ENCODE data around the gene EPN3. TPM values are rescaled to one million over a fixed set of nuclear protein-coding genes. Genes with fewer than 3 reads are reported as not detected.

Gene EPN3
- total RNA-seq, result 10 to 100 TPM in 1 of 3 donors, 1 to 10 TPM in 1, not detected in 1; 8.2 to 32.8 TPM

DNA sequence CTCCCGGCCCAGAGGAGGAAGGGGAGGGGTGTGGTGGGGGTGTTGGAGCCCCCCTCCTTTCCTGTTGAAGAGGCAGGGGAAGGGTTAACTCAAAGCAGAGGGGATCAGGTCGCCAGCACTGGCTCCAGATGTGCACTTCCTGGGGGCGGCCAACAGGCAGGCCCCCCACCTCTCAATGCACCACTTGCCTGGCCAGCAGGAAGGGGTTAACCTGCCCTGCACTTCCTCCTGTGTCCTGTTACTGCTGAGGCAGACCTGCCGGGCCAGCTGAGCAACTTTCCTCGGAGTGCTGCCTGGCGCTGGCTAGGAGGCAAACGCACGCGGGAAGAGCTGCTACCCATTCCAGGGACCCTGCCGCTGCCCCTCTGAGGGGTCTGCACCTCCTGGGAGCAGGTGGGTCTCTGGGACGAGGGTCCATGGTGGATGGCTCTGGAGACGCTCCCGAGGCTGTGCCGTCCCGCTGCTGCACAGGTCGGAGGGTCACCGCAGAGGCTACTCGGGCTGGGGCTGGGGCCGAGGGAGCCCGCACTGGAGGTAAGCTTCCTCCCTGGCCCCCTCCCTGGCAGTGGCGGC lies at the start of gene EPN3:
EPN3 (plus strand) TSS at position 284 of the 573 bp plus-strand sequence. CDS start 3,822 bp downstream, outside the sequence.
- Histone ChIP-seq H3K9me3 (no peaks in the 10 kb centered on the region), H3K4me3 (peak within 1 kb of the TSS in 2 of 3 donors; percentile 52 to 72), H3K27me3 (peaks cover 0 to 4% of the 10 kb centered on the region in 2 donors), H3K4me1 (peaks cover 11 to 27% of the 10 kb centered on the region in 2 donors), H3K27ac (peak within 1 kb of the TSS; percentile 78 to 89), H3K36me3 (no peaks in the 10 kb centered on the region)
- intact Hi-C loops (cut with DNase I; ENCODE audit: low total_unique reads), result no loop called here
- peak; percentile 75 to 84 for DNase-seq (ENCODE audit: low spot score in 2 of 2)
- TF ChIP-seq, protein P1, sequence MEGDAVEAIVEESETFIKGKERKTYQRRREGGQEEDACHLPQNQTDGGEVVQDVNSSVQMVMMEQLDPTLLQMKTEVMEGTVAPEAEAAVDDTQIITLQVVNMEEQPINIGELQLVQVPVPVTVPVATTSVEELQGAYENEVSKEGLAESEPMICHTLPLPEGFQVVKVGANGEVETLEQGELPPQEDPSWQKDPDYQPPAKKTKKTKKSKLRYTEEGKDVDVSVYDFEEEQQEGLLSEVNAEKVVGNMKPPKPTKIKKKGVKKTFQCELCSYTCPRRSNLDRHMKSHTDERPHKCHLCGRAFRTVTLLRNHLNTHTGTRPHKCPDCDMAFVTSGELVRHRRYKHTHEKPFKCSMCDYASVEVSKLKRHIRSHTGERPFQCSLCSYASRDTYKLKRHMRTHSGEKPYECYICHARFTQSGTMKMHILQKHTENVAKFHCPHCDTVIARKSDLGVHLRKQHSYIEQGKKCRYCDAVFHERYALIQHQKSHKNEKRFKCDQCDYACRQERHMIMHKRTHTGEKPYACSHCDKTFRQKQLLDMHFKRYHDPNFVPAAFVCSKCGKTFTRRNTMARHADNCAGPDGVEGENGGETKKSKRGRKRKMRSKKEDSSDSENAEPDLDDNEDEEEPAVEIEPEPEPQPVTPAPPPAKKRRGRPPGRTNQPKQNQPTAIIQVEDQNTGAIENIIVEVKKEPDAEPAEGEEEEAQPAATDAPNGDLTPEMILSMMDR (IDR thresholded peaks at IDR 0.05), result peak in 2 of 3 donors; percentile 21 to 33
- TF ChIP-seq POLR2A (IDR thresholded peaks at IDR 0.05) (no peak), POLR2AphosphoS5 (IDR thresholded peaks at IDR 0.05) (peak in 1 of 3 donors; percentile 41)

DNA sequence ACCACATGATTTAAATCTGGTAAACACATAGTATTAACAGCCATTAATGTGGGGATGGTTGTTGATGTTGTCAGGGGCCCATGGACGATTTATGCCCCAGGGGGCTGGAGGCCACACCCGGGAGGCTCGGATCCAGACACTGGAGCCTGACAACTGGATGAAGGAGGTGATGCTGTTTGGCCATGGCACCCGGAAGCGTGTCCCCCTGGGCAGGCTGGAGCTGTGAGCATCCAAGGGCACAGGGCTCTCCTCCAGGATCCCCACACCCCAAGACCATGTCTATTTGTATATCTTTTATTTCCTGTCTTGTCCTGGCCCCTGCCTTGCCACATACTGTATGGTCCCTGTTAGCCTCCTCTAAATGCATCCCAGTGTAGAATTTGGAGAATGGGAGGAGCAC lies 49.3 kb upstream of the EPN3 start:
- no peak for DNase-seq (ENCODE audit: low spot score in 2 of 2)
- Histone ChIP-seq H3K4me1 (peaks cover 0 to 7% of the 10 kb centered on the region in 2 donors), H3K9me3 (no peaks in the 10 kb centered on the region), H3K27me3 (no peaks in the 10 kb centered on the region), H3K36me3 (no peaks in the 10 kb centered on the region), H3K27ac (peak overlapping the region; percentile 83 to 90), H3K4me3 (no peak overlapping the region)
- intact Hi-C loops (cut with DNase I; ENCODE audit: low total_unique reads), result no loop called here
- TF ChIP-seq POLR2AphosphoS5 (IDR thresholded peaks at IDR 0.05), result no peak
- TF ChIP-seq POLR2A (IDR thresholded peaks at IDR 0.05), result no peak
- TF ChIP-seq, protein P1 (IDR thresholded peaks at IDR 0.05), result no peak

DNA sequence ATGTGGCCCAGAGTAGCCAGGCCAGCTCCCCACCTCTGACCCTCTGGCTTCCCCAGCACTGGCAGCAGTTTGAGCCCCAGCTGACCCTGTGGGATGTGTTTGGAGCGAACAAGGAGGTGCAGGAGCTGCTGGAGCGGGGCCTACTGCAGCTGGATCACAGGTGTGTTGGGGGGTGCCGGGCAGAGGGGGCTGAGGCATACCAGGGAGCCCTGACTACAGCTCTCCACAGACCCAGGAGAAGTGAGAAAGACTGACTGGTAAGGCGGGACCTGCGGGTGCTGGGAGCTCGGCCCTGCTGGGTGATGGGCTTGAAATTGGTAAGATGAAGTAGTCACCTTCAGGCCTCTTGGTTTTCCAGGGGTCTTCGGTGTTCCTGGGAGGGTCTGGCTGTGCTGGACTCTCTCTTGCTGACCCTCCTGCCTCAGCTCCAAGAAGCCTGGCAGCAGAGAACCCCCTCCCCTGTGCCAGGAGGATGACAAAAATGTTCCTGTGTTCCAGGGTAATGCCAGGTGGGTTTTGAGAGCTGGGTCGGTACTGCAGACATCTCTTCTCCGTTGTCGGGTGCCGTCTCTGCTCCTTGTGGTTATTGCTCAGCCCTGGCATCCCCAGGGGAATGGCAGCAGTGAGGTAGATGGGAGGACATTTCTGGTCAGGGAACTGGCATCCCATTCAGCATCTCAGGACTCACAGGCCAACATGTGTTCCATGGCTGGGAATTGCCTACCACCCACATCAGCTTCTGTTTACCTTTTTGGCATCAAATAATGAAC lies 48.0 kb upstream of the EPN3 start:
- H3K9me3 ChIP-seq, result no peaks in the 10 kb centered on the region
- peaks cover 0 to 6% of the 10 kb centered on the region in 2 donors for H3K4me1 ChIP-seq
- H3K36me3 ChIP-seq, result no peaks in the 10 kb centered on the region
- no peak for TF ChIP-seq POLR2AphosphoS5 (IDR thresholded peaks at IDR 0.05)
- TF ChIP-seq, protein P1 (IDR thresholded peaks at IDR 0.05), result no peak
- no peak for TF ChIP-seq POLR2A (IDR thresholded peaks at IDR 0.05)
- intact Hi-C loops (cut with DNase I; ENCODE audit: low total_unique reads), result no loop called here
- no peak for DNase-seq (ENCODE audit: low spot score in 2 of 2)
- no peak overlapping the region for H3K4me3 ChIP-seq
- H3K27ac ChIP-seq, result peak overlapping the region in 1 of 2 donors; percentile 90
- H3K27me3 ChIP-seq, result no peaks in the 10 kb centered on the region

DNA sequence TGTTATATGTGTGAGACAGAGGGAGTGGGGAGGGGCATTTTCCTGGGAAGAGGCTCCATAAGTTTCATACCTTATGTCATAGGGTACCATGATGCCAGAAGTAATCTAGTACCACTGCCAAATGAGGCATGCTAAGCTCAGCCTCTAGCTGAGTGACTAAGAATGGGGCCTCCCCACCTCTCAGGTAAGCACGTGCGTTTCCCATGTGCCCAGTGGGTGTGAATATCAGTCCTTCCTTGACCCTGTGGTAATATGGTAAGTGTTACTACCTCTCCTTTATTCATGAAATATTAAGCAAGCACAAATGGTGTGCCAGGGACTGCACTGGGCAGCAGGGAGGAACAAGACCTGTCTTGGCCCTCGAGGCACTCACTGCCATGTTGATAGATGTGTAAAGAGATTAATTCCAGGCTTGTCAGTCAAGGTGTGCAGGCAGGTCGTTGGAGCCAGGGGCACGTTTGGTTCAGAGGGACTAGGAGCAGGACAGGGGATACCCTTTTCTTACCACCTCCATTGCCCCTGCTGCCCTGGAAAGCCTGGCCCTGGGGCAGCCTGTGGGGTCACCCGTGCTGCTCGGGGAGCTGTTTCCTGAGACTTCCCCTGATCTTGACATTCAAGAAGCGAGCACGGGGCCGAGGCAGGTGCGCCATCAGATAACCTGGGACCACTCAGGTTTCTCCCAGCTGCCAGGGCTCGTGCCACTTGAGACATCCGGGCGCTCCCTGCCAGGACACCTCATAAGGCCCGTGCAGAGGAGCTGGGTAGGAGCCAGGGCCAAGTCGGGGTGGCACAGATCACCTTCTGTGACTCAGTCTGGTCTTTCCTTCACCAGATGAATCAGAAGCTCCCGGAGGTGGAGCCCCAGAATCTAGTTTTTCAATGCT lies 45.1 kb upstream of the EPN3 start:
- Histone ChIP-seq H3K36me3 (no peaks in the 10 kb centered on the region), H3K9me3 (no peaks in the 10 kb centered on the region), H3K27ac (peak overlapping the region; percentile 40 to 63), H3K4me1 (no peaks in the 10 kb centered on the region), H3K4me3 (no peak overlapping the region), H3K27me3 (no peaks in the 10 kb centered on the region)
- intact Hi-C loops (cut with DNase I; ENCODE audit: low total_unique reads), result no loop called here
- DNase-seq (ENCODE audit: low spot score in 2 of 2), result no peak
- TF ChIP-seq POLR2A (IDR thresholded peaks at IDR 0.05) (no peak), POLR2AphosphoS5 (IDR thresholded peaks at IDR 0.05) (no peak)
- TF ChIP-seq, protein P1 (IDR thresholded peaks at IDR 0.05), result no peak

Measured in breast epithelium (tissue), 4 donors.